HG03571 (cell line): ENCODE data around the gene DHX40.
"Not testable (repeated sequence)": the region's sequence is repeated elsewhere in the genome, so short reads cannot be mapped to it uniquely, and the experiment has no call there.

Experiments used
- ATAC-seq: cut with Tn5 transposase; IDR thresholded peaks from one replicate; pipeline ENCODE4 v1.9.1; 2021; ENCODE audit not compliant: unreplicated experiment

The DHX40 gene

GRCh38 chr17:59558039-59558438 is 7.4 kb upstream of the DHX40 start:
- no peak for ATAC-seq

GRCh38 chr17:59558953-59559352 is 6.5 kb upstream of the DHX40 start:
- ATAC-seq: no peak

- no peak for ATAC-seq
These were observed 4.4 kb upstream of the DHX40 start for GRCh38 chr17:59561042-59561441.

GRCh38 chr17:59565959-59566324 is 532 bp downstream of the DHX40 start:
- ATAC-seq: peak; percentile 48

- ATAC-seq: not testable (repeated sequence)
These were observed 3.7 kb downstream of the DHX40 start for GRCh38 chr17:59569151-59569550.

GRCh38 chr17:59572301-59572924 is 7.0 kb downstream of the DHX40 start:
- no peak for ATAC-seq

- ATAC-seq: not testable (repeated sequence)
These were observed 18.8 kb downstream of the DHX40 start for GRCh38 chr17:59584168-59584567.

- ATAC-seq: no peak
These were observed 34.8 kb downstream of the DHX40 start for GRCh38 chr17:59600169-59600568.

- no peak for ATAC-seq
These were observed 35.7 kb downstream of the DHX40 start for GRCh38 chr17:59601130-59601529.

GRCh38 chr17:59607061-59607460 is 41.7 kb downstream of the DHX40 start:
- no peak for ATAC-seq

- no peak for ATAC-seq
These were observed 42.5 kb downstream of the DHX40 start for GRCh38 chr17:59607817-59608403.

- ATAC-seq: no peak
These were observed 46.1 kb downstream of the DHX40 start for GRCh38 chr17:59611503-59611902.

GRCh38 chr17:59616253-59616920 is 51.0 kb downstream of the DHX40 start:
- no peak for ATAC-seq

- no peak for ATAC-seq
These were observed 51.8 kb downstream of the DHX40 start for GRCh38 chr17:59617156-59617732.

GRCh38 chr17:59619035-59619297 is 53.6 kb downstream of the DHX40 start:
- no peak for ATAC-seq

GRCh38 chr17:59619298-59620063 is 54.1 kb downstream of the DHX40 start, which contains the start of gene CLTC:
CLTC (plus strand) TSS chr17:59619895; CDS start chr17:59620132, 237 bp downstream.
- peak; percentile 70 for ATAC-seq

GRCh38 chr17:59620064-59620359 is 54.6 kb downstream of the DHX40 start:
- no peak for ATAC-seq

GRCh38 chr17:59620518-59621259 is 55.3 kb downstream of the DHX40 start:
- no peak for ATAC-seq

GRCh38 chr17:59621771-59622170 is 56.4 kb downstream of the DHX40 start:
- no peak for ATAC-seq

GRCh38 chr17:59623151-59623550 is 57.7 kb downstream of the DHX40 start:
- ATAC-seq: no peak

GRCh38 chr17:59626756-59627155 is 61.3 kb downstream of the DHX40 start:
- ATAC-seq: no peak
